ENCODE data around the gene MOGAT1. TPM values are rescaled to one million over a fixed set of nuclear protein-coding genes. Genes with fewer than 3 reads are reported as not detected.
A peak's percentile ranks its signal among the peaks of the same experiment; 100 is the strongest.

The MOGAT1 gene
- total and polyA plus RNA-seq, 9 of the 15 experiments (the other 6 are each of a cell fraction or from before 2014, with no cell fraction given) = not detected

DNA sequence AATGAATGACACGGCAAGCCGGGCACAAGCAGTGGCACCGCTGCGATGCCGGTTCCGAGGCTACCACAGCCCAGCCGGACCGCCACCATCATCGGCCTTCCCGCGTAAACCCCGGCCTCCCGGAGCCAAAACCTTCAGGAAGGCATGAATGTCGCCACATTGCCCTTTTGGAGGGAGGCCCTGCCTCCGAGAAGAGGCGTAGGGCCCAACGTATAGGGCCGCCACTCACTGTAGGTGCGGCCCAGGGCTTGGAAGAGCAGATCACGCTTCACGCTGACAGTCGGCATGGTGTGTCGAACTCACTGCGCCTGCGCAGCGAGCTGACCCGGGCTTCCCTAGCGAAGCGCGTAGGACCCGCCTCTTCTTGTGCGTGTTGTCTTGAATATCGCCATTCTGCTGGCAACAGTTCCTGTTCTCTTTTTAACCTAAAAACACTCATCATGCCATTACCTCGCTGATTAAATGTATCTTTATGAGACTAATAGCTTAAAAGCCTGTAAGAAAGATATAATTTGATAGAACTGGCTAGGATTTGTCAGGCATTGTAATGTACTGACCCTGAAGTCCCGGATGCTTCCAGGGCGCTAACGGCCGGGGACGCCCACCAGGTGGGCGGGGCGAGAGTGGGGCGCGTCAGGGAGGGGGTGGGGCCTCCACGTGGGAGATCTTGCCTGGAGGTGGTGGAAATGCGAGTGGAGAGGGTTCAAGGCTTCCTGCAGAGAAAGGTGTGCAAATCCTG is 15.5 kb upstream of the MOGAT1 start, which contains the start of gene FARSB (continued):
- TF ChIP-seq, protein P1, sequence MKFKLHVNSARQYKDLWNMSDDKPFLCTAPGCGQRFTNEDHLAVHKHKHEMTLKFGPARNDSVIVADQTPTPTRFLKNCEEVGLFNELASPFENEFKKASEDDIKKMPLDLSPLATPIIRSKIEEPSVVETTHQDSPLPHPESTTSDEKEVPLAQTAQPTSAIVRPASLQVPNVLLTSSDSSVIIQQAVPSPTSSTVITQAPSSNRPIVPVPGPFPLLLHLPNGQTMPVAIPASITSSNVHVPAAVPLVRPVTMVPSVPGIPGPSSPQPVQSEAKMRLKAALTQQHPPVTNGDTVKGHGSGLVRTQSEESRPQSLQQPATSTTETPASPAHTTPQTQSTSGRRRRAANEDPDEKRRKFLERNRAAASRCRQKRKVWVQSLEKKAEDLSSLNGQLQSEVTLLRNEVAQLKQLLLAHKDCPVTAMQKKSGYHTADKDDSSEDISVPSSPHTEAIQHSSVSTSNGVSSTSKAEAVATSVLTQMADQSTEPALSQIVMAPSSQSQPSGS (CRISPR knock-in tag; IDR thresholded peaks at IDR 0.05) = no peak
- TF ChIP-seq HMG20A (CRISPR knock-in tag; conservative IDR thresholded peaks at IDR 0.05) (no peak), KAT8 (IDR thresholded peaks at IDR 0.05; ENCODE audit: low read depth) (no peak), ZBTB17 (CRISPR knock-in tag; IDR thresholded peaks at IDR 0.05) (no peak), SIX5 (IDR thresholded peaks at IDR 0.05; ENCODE audit: borderline replicate concordance in 1 of 2, insufficient read depth in 1 of 2, low read depth in 1 of 2, low read length in 2 of 2) (no peak), SRSF3 (IDR thresholded peaks at IDR 0.05; ENCODE audit: insufficient read depth, low read length) (no peak), ZNF79 (CRISPR knock-in tag; IDR thresholded peaks at IDR 0.05; ENCODE audit: low read depth) (no peak), ZNF830 (CRISPR knock-in tag; IDR thresholded peaks at IDR 0.05) (no peak), ESRRA (IDR thresholded peaks at IDR 0.05; ENCODE audit: borderline replicate concordance, low read depth) (no peak), TBP (optimal IDR thresholded peaks at IDR 0.05; ENCODE audit: low read depth, low read length) (peak; percentile 72), ERF (CRISPR knock-in tag; IDR thresholded peaks at IDR 0.05) (no peak), ARID1B (IDR thresholded peaks at IDR 0.05) (no peak), SMAD3 (CRISPR knock-in tag; conservative IDR thresholded peaks at IDR 0.05) (no peak), JUNB (CRISPR knock-in tag; conservative IDR thresholded peaks at IDR 0.05) (no peak), NRF1 (conservative IDR thresholded peaks at IDR 0.05 in 1 of 2, IDR thresholded peaks at IDR 0.05 in 1 of 2) (peak; percentile 98)
- TF ChIP-seq, protein P2, sequence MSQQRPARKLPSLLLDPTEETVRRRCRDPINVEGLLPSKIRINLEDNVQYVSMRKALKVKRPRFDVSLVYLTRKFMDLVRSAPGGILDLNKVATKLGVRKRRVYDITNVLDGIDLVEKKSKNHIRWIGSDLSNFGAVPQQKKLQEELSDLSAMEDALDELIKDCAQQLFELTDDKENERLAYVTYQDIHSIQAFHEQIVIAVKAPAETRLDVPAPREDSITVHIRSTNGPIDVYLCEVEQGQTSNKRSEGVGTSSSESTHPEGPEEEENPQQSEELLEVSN (IDR thresholded peaks at IDR 0.05; ENCODE audit: borderline replicate concordance in 1 of 2, extremely low read depth in 1 of 2, insufficient read depth in 1 of 2, insufficient read length in 1 of 2, low read depth in 1 of 2, low read length in 1 of 2, poor library complexity in 1 of 2, severe bottlenecking in 1 of 2) = peak; percentile 13 to 38
- TF ChIP-seq, protein P3, sequence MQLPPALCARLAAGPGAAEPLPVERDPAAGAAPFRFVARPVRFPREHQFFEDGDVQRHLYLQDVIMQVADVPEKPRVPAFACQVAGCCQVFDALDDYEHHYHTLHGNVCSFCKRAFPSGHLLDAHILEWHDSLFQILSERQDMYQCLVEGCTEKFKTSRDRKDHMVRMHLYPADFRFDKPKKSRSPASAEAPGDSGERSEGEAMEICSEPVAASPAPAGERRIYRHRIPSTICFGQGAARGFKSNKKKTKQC (CRISPR knock-in tag; IDR thresholded peaks at IDR 0.05) = peak; percentile 82; the same call in 1 of the 2 replicates
- TF ChIP-seq, protein P4, sequence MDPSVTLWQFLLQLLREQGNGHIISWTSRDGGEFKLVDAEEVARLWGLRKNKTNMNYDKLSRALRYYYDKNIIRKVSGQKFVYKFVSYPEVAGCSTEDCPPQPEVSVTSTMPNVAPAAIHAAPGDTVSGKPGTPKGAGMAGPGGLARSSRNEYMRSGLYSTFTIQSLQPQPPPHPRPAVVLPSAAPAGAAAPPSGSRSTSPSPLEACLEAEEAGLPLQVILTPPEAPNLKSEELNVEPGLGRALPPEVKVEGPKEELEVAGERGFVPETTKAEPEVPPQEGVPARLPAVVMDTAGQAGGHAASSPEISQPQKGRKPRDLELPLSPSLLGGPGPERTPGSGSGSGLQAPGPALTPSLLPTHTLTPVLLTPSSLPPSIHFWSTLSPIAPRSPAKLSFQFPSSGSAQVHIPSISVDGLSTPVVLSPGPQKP (CRISPR knock-in tag; IDR thresholded peaks at IDR 0.05) = no peak
- TF ChIP-seq, protein P5, sequence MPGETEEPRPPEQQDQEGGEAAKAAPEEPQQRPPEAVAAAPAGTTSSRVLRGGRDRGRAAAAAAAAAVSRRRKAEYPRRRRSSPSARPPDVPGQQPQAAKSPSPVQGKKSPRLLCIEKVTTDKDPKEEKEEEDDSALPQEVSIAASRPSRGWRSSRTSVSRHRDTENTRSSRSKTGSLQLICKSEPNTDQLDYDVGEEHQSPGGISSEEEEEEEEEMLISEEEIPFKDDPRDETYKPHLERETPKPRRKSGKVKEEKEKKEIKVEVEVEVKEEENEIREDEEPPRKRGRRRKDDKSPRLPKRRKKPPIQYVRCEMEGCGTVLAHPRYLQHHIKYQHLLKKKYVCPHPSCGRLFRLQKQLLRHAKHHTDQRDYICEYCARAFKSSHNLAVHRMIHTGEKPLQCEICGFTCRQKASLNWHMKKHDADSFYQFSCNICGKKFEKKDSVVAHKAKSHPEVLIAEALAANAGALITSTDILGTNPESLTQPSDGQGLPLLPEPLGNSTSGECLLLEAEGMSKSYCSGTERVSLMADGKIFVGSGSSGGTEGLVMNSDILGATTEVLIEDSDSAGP (CRISPR knock-in tag; IDR thresholded peaks at IDR 0.05) = no peak
- TF ChIP-seq, protein P6, sequence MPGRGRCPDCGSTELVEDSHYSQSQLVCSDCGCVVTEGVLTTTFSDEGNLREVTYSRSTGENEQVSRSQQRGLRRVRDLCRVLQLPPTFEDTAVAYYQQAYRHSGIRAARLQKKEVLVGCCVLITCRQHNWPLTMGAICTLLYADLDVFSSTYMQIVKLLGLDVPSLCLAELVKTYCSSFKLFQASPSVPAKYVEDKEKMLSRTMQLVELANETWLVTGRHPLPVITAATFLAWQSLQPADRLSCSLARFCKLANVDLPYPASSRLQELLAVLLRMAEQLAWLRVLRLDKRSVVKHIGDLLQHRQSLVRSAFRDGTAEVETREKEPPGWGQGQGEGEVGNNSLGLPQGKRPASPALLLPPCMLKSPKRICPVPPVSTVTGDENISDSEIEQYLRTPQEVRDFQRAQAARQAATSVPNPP (IDR thresholded peaks at IDR 0.05; ENCODE audit: borderline replicate concordance, insufficient read depth, insufficient read length) = no peak
